ENCODE measurements around the gene PRKCA.
"Not testable (repeated sequence)": the region's sequence is repeated elsewhere in the genome, so short reads cannot be mapped to it uniquely, and the experiment has no call there.

PRKCA gene

GRCh38 chr17:66301864-66302741 lies at the start of gene PRKCA:
PRKCA (plus strand) TSS chr17:66302613.
- DNase-seq (ENCODE audit: low spot score), result peak; percentile 88

GRCh38 chr17:66253458-66253857 lies 49.0 kb upstream of the PRKCA start:
- not testable (repeated sequence) for DNase-seq (ENCODE audit: low spot score)

- peak; percentile 70 for DNase-seq (ENCODE audit: low spot score)
Measured at GRCh38 chr17:66255112-66255511, 47.3 kb upstream of the PRKCA start.

GRCh38 chr17:66255527-66255971 lies 46.9 kb upstream of the PRKCA start:
- no peak for DNase-seq (ENCODE audit: low spot score)

GRCh38 chr17:66260275-66260674 lies 42.1 kb upstream of the PRKCA start:
- no peak for DNase-seq (ENCODE audit: low spot score)

- DNase-seq (ENCODE audit: low spot score), result no peak
Measured at GRCh38 chr17:66260688-66261087, 41.7 kb upstream of the PRKCA start.

- DNase-seq (ENCODE audit: low spot score), result no peak
Measured at GRCh38 chr17:66262767-66263166, 39.6 kb upstream of the PRKCA start.

- no peak for DNase-seq (ENCODE audit: low spot score)
Measured at GRCh38 chr17:66264696-66265095, 37.7 kb upstream of the PRKCA start.

GRCh38 chr17:66268247-66268927 lies 34.0 kb upstream of the PRKCA start:
- peak; percentile 78 for DNase-seq (ENCODE audit: low spot score)

GRCh38 chr17:66270106-66270505 lies 32.3 kb upstream of the PRKCA start:
- DNase-seq (ENCODE audit: low spot score), result no peak

- DNase-seq (ENCODE audit: low spot score), result no peak
Measured at GRCh38 chr17:66271512-66271911, 30.9 kb upstream of the PRKCA start.

- peak; percentile 73 for DNase-seq (ENCODE audit: low spot score)
Measured at GRCh38 chr17:66272811-66273585, 29.4 kb upstream of the PRKCA start.

- no peak for DNase-seq (ENCODE audit: low spot score)
Measured at GRCh38 chr17:66273586-66273848, 28.9 kb upstream of the PRKCA start.

GRCh38 chr17:66275651-66276050 lies 26.8 kb upstream of the PRKCA start:
- DNase-seq (ENCODE audit: low spot score), result peak; percentile 83

GRCh38 chr17:66276328-66276937 lies 26.0 kb upstream of the PRKCA start:
- no peak for DNase-seq (ENCODE audit: low spot score)

- no peak for DNase-seq (ENCODE audit: low spot score)
Measured at GRCh38 chr17:66277191-66277590, 25.2 kb upstream of the PRKCA start.

GRCh38 chr17:66281661-66282369 lies 20.6 kb upstream of the PRKCA start:
- no peak for DNase-seq (ENCODE audit: low spot score)

- DNase-seq (ENCODE audit: low spot score), result no peak
Measured at GRCh38 chr17:66283296-66283934, 19.0 kb upstream of the PRKCA start.

- DNase-seq (ENCODE audit: low spot score), result no peak
Measured at GRCh38 chr17:66283971-66284370, 18.4 kb upstream of the PRKCA start.

- DNase-seq (ENCODE audit: low spot score), result no peak
Measured at GRCh38 chr17:66285149-66285548, 17.3 kb upstream of the PRKCA start.

GRCh38 chr17:66287911-66288310 lies 14.5 kb upstream of the PRKCA start:
- no peak for DNase-seq (ENCODE audit: low spot score)
